ENCODE data around the gene TBCA. TPM values are rescaled to one million over a fixed set of nuclear protein-coding genes. Genes with fewer than 3 reads are reported as not detected.

TBCA gene
- total RNA-seq, 1 donor from 2014 or later: 106 TPM

Other genes starting within 250 kb of the TBCA start
- gene OTP, start 137.6 kb downstream of the TBCA start, total RNA-seq: not detected